Rectal smooth muscle tissue (tissue), 1 donor: ENCODE data around the gene GSTA5.
"Not testable (repeated sequence)": the region's sequence is repeated elsewhere in the genome, so short reads cannot be mapped to it uniquely, and the experiment has no call there.

Experiments used
- H3K27ac ChIP-seq: one replicate; pipeline ENCODE4 v1.7.0; 2013; ENCODE audit warnings: low read depth, low read length, inconsistent platforms
- H3K27me3 ChIP-seq: one replicate; pipeline ENCODE4 v1.7.0; 2013; ENCODE audit warnings: low read length; ENCODE audit not compliant: control insufficient read depth, insufficient read depth
- H3K36me3 ChIP-seq: one replicate; pipeline ENCODE4 v1.7.0; 2013; ENCODE audit warnings: low read length; ENCODE audit not compliant: control insufficient read depth, insufficient read depth
- H3K4me1 ChIP-seq: one replicate; pipeline ENCODE4 v1.7.0; 2013; ENCODE audit warnings: low read length; ENCODE audit not compliant: control insufficient read depth, insufficient read depth
- H3K4me3 ChIP-seq: one replicate; pipeline ENCODE4 v1.7.0; 2013; ENCODE audit warnings: low read length
- H3K9ac ChIP-seq: one replicate; pipeline ENCODE4 v1.7.0; 2013; ENCODE audit warnings: low read length

The GSTA5 gene

GRCh38 chr6:52827073-52827783 lies 13.4 kb downstream of the GSTA5 start:
- H3K9ac ChIP-seq, H3K27ac ChIP-seq, H3K4me3 ChIP-seq, H3K4me1 ChIP-seq, H3K36me3 ChIP-seq, H3K27me3 ChIP-seq: not testable (repeated sequence)

DNA sequence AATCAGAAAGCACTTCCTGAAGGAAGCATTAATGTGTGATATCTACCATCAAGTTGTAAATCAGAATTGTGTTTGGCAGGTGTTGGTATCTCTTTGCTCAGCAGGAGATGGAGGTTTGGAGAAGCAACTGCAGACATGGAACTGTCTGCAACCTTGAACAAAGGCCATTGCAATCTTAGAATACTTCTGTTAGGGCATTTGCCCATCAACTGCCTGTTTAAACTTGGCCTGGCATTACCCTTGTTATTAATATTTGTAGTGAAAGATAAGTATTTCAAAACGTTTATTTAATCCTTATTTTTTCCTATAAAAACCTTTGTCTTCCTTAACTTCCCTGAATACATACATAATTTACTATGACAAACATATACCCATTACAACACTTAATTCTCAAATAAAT lies 14.1 kb downstream of the GSTA5 start:
- no peak overlapping the region for H3K9ac ChIP-seq
- no peak overlapping the region for H3K27ac ChIP-seq
- no peak overlapping the region for H3K4me3 ChIP-seq
- no peaks in the 10 kb centered on the region for H3K4me1 ChIP-seq
- no peaks in the 10 kb centered on the region for H3K27me3 ChIP-seq
- H3K36me3 ChIP-seq, result no peaks in the 10 kb centered on the region

DNA sequence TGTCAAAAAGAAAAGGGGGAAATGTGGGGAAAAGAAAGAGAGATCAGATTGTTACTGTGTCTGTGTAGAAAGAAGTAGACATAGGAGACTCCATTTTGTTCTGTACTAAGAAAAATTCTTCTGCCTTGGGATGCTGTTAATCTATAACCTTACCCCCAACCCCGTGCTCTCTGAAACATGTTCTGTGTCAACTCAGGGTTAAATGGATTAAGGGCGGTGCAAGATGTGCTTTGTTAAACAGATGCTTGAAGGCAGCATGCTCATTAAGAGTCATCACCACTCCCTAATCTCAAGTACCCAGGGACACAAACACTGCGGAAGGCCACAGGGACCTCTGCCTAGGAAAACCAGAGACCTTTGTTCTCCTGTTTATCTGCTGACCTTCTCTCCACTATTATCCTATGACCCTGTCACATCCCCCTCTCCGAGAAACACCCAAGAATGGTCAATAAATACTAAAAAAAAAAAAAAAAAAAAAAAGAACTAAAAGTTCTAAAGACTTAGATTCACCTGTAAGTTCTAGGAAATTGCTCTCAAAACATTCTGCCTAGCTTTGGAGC lies 14.6 kb downstream of the GSTA5 start:
- not testable (repeated sequence) for H3K36me3 ChIP-seq, H3K4me1 ChIP-seq, H3K27me3 ChIP-seq, H3K9ac ChIP-seq, H3K4me3 ChIP-seq, H3K27ac ChIP-seq

DNA sequence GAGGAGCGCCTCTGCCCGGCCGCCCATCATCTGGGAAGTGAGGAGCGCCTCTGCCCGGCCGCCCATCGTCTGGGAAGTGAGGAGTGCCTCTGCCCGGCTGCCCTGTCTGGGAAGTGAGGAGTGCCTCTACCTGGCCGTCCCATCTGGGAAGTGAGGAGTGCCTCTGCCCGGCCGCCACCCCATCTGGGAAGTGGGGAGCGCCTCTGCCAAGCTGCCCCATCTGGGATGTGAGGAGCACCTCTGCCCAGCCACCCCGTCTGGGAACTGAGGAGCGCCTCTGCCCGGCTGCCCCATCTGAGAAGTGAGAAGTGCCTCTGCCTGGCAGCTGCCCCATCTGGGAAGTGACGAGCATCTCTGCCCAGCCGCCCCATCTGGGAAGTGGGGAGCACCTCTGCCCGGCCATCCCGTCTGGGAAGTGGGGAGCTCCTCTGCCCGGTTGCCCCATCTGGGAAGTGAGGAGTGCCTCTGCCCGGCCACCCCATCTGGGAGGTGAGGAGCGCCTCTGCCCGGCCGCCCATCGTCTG lies 15.3 kb downstream of the GSTA5 start:
- not testable (repeated sequence) for H3K27ac ChIP-seq, H3K4me1 ChIP-seq, H3K9ac ChIP-seq, H3K36me3 ChIP-seq, H3K4me3 ChIP-seq, H3K27me3 ChIP-seq

- Histone ChIP-seq H3K4me1 (no peaks in the 10 kb centered on the region), H3K4me3 (no peak overlapping the region), H3K27ac (no peak overlapping the region), H3K36me3 (no peaks in the 10 kb centered on the region), H3K27me3 (no peaks in the 10 kb centered on the region), H3K9ac (no peak overlapping the region)
Observed at GRCh38 chr6:52821842-52822241, 18.8 kb downstream of the GSTA5 start.

GRCh38 chr6:52820198-52820597 lies 20.4 kb downstream of the GSTA5 start:
- Histone ChIP-seq H3K4me1 (no peaks in the 10 kb centered on the region), H3K27me3 (no peaks in the 10 kb centered on the region), H3K27ac (no peak overlapping the region), H3K9ac (no peak overlapping the region), H3K4me3 (no peak overlapping the region), H3K36me3 (no peaks in the 10 kb centered on the region)

- Histone ChIP-seq H3K4me1 (no peaks in the 10 kb centered on the region), H3K27ac (no peak overlapping the region), H3K4me3 (no peak overlapping the region), H3K27me3 (no peaks in the 10 kb centered on the region), H3K36me3 (no peaks in the 10 kb centered on the region), H3K9ac (no peak overlapping the region)
Observed at GRCh38 chr6:52815167-52816092, 25.2 kb downstream of the GSTA5 start.

- H3K36me3 ChIP-seq, H3K4me3 ChIP-seq, H3K4me1 ChIP-seq, H3K27me3 ChIP-seq, H3K27ac ChIP-seq, H3K9ac ChIP-seq: not testable (repeated sequence)
Observed at GRCh38 chr6:52814545-52814944, 26.1 kb downstream of the GSTA5 start.

GRCh38 chr6:52809777-52810176 lies 30.8 kb downstream of the GSTA5 start:
- not testable (repeated sequence) for H3K4me3 ChIP-seq, H3K9ac ChIP-seq, H3K27me3 ChIP-seq, H3K4me1 ChIP-seq, H3K36me3 ChIP-seq, H3K27ac ChIP-seq

- H3K27me3 ChIP-seq, result no peaks in the 10 kb centered on the region
- H3K4me3 ChIP-seq, result no peak overlapping the region
- no peaks in the 10 kb centered on the region for H3K4me1 ChIP-seq
- no peaks in the 10 kb centered on the region for H3K36me3 ChIP-seq
- H3K27ac ChIP-seq, result no peak overlapping the region
- no peak overlapping the region for H3K9ac ChIP-seq
Observed at GRCh38 chr6:52808660-52809059, 32.0 kb downstream of the GSTA5 start.

- not testable (repeated sequence) for H3K4me1 ChIP-seq, H3K27ac ChIP-seq, H3K27me3 ChIP-seq, H3K4me3 ChIP-seq, H3K36me3 ChIP-seq, H3K9ac ChIP-seq
Observed at GRCh38 chr6:52803668-52804255, 36.9 kb downstream of the GSTA5 start, which contains the start of gene GSTA1. GSTA1 (minus strand) TSS chr6:52803816; CDS start chr6:52799267, 4,549 bp downstream.

DNA sequence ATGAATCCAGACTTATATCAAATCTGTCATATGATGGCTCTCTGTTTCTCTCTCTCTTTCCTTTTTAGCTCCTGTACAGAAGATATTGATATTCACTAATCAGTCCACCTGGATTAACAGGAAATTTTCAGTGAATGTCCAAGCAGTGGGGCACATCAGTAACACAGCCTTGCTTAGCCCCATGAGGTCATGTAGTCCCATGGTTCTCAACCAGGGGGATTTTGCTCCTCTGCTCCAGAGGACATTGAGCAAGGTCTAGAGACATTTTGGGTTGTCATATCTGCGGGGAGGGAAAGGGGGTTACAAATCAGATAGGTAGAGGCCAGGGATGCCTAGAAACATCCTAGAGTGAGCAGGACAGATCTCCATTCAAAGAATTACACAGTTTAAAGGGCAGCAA lies 37.8 kb downstream of the GSTA5 start:
- no peaks in the 10 kb centered on the region for H3K4me1 ChIP-seq
- H3K4me3 ChIP-seq, result no peak overlapping the region
- H3K36me3 ChIP-seq, result no peaks in the 10 kb centered on the region
- no peak overlapping the region for H3K9ac ChIP-seq
- H3K27ac ChIP-seq, result no peak overlapping the region
- H3K27me3 ChIP-seq, result no peaks in the 10 kb centered on the region
